Immature natural killer cell (primary cell): ENCODE measurements around the gene GHDC. TPM values are rescaled to one million over a fixed set of nuclear protein-coding genes. Genes with fewer than 3 reads are reported as not detected.
"Not testable (repeated sequence)": the region's sequence is repeated elsewhere in the genome, so short reads cannot be mapped to it uniquely, and the experiment has no call there.

ENCODE experiments used
- DNase-seq, 3 donors: peaks; one replicate each; pipeline ENCODE4 v3.0.0; 2022; ENCODE audit warnings: mixed read lengths in 1 of 3
- H3K27ac Mint-ChIP-seq, 6 donors: one replicate each; pipeline ENCODE4 v1.8.0; 2020; ENCODE audit warnings: mixed read lengths in 6 of 6, mild to moderate bottlenecking in 5 of 6, inconsistent platforms in 4 of 6, moderate library complexity in 3 of 6
- H3K27me3 Mint-ChIP-seq, 3 donors: one replicate each; pipeline ENCODE4 v1.8.0; 2020 to 2021; ENCODE audit warnings: low read depth in 3 of 3, mild to moderate bottlenecking in 3 of 3, mixed read lengths in 3 of 3, moderate library complexity in 3 of 3, inconsistent platforms in 1 of 3
- H3K36me3 Mint-ChIP-seq, 3 donors: one replicate each; pipeline ENCODE4 v1.8.0; 2020; ENCODE audit warnings: mixed read lengths in 3 of 3, inconsistent platforms in 2 of 3, mild to moderate bottlenecking in 2 of 3
- H3K4me1 Mint-ChIP-seq, 2 donors: one replicate each; pipeline ENCODE4 v1.8.0; 2020; ENCODE audit warnings: inconsistent platforms in 2 of 2, mild to moderate bottlenecking in 2 of 2, mixed read lengths in 2 of 2, moderate library complexity in 1 of 2
- H3K4me3 Mint-ChIP-seq, 5 donors: one replicate each; pipeline ENCODE4 v1.8.0; 2020; ENCODE audit warnings: mild to moderate bottlenecking in 5 of 5, mixed read lengths in 5 of 5, inconsistent platforms in 3 of 5, moderate library complexity in 3 of 5
- H3K9me3 Mint-ChIP-seq, 6 donors: one replicate each; pipeline ENCODE4 v1.8.0; 2020; ENCODE audit warnings: mild to moderate bottlenecking in 6 of 6, mixed read lengths in 6 of 6, inconsistent platforms in 4 of 6, moderate library complexity in 3 of 6
- polyA plus RNA-seq, 3 donors: library from polyadenylated mRNA; unstranded; fragments of 300-500 nt; fragmentation: Illumina TruSeq; gene quantifications; one replicate each; pipeline ENCODE4 v1.2.3, GENCODE V29; 2021

Gene GHDC
- polyA plus RNA-seq, 3 donors from 2014 or later, result 15.8 to 21.1 (median 19.9) TPM

DNA sequence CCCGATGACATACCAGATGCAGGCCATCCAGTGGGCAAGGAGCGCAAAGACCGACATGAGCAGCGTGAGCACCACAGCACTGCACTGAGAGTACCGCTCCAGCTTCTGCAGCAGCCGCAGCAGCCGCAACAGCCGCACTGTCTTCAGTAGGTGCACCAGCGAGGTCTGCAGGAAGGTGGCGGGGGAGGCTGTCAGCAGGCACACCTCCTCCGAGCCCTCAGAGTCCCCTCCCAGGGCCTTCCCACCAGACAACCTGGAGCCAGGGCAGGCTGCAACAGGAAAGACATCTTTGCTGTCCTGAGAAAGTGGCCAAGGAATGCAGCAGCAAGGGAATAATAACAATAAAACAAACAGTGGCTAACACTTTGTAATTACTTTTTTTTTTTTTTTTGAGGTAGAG lies 22.5 kb downstream of the GHDC start:
- no peak overlapping the region for H3K4me3 Mint-ChIP-seq
- peaks cover 0 to 7% (median 0%) of the 10 kb centered on the region in 3 donors for H3K36me3 Mint-ChIP-seq
- no peaks in the 10 kb centered on the region for H3K4me1 Mint-ChIP-seq
- DNase-seq, result no peak
- no peak overlapping the region for H3K27ac Mint-ChIP-seq
- H3K27me3 Mint-ChIP-seq, result peaks cover 0 to 8% (median 3%) of the 10 kb centered on the region in 3 donors
- no peaks in the 10 kb centered on the region for H3K9me3 Mint-ChIP-seq

DNA sequence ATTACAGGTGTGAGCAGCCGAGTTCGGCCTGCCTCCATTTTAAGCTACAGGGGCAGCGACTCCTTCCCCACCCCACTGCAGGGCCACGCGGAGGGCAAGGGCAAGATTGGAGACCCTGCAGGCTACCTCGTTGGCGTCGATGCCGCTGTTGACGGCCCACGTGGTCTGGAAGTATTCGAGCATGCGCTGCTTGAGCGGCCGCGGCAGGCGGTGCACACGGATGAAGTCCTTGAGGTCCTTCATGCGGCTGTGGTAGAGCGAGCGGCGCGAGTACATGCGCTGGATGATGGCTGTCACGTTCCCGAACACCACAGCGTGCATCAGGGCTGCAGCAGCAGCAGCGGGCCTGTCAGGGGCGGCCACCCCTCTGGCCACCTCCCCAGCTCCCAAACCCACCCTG lies 24.9 kb downstream of the GHDC start:
- Mint-ChIP-seq H3K4me1 (no peaks in the 10 kb centered on the region), H3K27me3 (peaks cover 0 to 1% (median 0%) of the 10 kb centered on the region in 3 donors), H3K27ac (no peak overlapping the region), H3K9me3 (no peaks in the 10 kb centered on the region), H3K36me3 (no peaks in the 10 kb centered on the region), H3K4me3 (no peak overlapping the region)
- no peak for DNase-seq

DNA sequence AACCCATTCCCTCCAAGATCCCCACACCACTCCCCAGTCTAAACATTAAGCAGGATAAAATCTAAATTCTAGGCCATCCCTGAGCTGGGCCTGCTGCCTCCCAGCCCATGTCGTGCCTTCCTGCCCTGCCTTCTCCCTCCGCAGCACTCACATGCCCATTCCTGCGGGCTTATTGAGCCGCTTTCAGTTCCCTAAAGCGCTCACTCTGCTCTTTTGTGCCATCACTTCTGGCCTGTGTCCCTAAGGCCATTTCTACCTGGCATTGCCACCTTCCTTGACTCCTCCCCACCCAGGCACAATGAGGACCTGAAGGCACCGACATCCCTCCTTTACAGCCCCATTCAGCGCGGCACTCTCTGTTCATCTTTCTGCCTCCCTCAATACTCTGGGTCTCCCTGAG lies 26.5 kb downstream of the GHDC start:
- Mint-ChIP-seq H3K9me3 (no peaks in the 10 kb centered on the region), H3K4me3 (no peak overlapping the region), H3K36me3 (no peaks in the 10 kb centered on the region), H3K27ac (no peak overlapping the region), H3K27me3 (peaks cover 0 to 1% (median 0%) of the 10 kb centered on the region in 3 donors), H3K4me1 (no peaks in the 10 kb centered on the region)
- DNase-seq, result no peak

DNA sequence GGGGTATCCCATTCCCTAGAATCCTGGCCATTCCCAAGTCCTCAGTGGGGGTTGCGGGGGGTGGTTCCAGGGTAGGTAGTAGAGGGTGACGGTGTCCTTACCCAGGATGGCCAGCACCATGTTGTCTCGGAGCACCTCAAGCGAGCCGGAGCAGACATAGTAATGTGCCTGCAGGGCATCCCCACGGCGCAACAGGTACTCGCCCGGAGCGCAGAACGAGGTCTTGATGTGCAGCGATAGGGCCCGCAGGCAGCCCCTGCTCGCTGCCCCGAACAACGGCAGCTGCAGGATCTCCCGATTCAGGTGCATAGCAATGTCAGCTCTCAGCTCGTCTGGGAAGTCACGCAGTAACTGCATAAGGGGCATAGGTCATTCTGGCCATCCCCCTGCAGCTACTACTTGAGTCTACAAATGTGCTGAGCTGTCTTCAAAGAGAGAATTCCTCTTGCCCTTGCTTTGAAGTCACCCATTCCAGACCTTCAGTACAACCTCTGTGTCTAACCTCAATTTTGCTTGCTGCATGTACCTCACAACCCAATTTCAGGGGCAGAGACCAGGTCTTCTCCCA lies 28.0 kb downstream of the GHDC start:
- no peaks in the 10 kb centered on the region for H3K36me3 Mint-ChIP-seq
- H3K4me3 Mint-ChIP-seq, result no peak overlapping the region
- no peaks in the 10 kb centered on the region for H3K27me3 Mint-ChIP-seq
- H3K9me3 Mint-ChIP-seq, result no peaks in the 10 kb centered on the region
- no peaks in the 10 kb centered on the region for H3K4me1 Mint-ChIP-seq
- DNase-seq, result no peak
- no peak overlapping the region for H3K27ac Mint-ChIP-seq

DNA sequence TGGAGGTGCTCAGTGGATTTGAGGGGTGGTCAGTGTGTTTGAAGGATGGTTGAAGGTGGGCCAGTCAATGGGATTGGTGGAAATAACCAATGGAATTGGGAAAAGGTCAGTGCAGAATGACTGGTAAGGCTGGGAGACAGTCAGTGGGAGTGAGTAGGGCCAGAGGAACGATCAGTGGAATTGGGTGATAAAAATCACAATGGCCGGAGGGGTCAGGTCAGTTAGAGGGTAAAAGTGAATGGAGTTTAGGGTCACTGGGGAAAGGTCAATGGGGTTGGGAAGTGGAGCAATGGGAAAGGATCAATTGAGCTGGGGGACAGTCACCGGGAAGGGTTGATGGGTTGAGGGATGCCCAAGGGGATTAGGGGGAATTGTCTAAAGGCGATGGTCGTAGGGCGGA lies 28.5 kb downstream of the GHDC start:
- Mint-ChIP-seq H3K9me3 (no peaks in the 10 kb centered on the region), H3K27ac (no peak overlapping the region), H3K27me3 (no peaks in the 10 kb centered on the region), H3K36me3 (no peaks in the 10 kb centered on the region), H3K4me1 (no peaks in the 10 kb centered on the region), H3K4me3 (no peak overlapping the region)
- DNase-seq, result no peak

DNA sequence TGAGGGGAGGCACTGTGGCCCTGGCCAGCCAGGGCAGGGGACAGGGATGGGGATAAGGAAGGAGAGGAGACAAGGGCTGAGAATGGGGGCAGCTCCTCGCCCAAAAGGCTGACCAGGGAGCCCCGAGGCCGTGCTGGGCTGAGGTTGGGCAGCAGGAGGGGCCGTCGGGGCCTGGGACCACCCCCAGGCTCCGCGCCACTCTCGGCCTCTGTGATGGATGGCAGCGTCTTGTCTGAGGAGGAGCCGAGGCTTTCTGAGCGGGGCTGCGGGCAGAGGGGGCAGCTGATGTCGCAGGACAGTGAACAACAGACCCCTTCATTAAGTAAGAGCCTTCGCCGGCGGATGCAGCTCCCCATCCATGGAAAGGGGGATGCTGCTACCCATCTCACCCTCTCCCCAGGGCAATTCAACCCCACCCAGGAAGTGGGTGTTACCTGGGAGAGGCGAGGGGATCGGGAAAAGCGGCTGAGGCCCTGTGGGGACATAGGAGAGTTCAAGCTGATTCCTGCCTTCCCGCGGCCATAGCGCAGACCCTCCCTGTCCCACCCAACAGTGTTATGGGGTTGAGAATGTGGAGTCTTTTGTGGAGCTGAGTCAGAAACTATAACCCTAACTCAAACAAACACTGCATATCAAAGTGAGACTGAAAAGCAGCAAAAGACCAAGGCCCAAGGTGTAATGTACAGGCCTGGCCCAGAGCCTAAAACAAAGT lies 30.4 kb downstream of the GHDC start:
- Mint-ChIP-seq H3K9me3 (no peaks in the 10 kb centered on the region), H3K4me3 (no peak overlapping the region), H3K4me1 (no peaks in the 10 kb centered on the region), H3K27me3 (no peaks in the 10 kb centered on the region), H3K27ac (no peak overlapping the region), H3K36me3 (no peaks in the 10 kb centered on the region)
- no peak for DNase-seq

DNA sequence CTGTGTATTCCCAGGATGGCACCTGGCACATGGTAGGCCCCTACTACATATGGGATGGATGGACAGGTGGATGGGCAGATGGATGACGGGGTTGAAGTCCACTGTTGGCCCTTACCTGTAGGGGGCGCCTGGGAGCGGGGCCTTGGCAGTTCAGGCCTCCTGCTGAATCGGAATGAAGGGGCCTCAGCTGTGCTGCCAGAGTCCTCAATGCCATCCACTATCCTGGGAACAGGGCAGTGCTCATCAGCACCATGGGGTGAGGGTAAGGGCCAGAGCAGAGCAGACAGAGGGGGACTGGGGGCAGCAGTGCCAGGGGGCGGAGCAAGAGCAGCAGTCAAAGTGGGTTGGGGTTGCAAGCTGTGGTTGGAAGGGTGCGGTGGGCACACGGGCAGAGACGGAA lies 31.2 kb downstream of the GHDC start:
- H3K36me3 Mint-ChIP-seq, result no peaks in the 10 kb centered on the region
- H3K27ac Mint-ChIP-seq, result no peak overlapping the region
- no peak for DNase-seq
- no peaks in the 10 kb centered on the region for H3K9me3 Mint-ChIP-seq
- no peaks in the 10 kb centered on the region for H3K4me1 Mint-ChIP-seq
- no peaks in the 10 kb centered on the region for H3K27me3 Mint-ChIP-seq
- no peak overlapping the region for H3K4me3 Mint-ChIP-seq

DNA sequence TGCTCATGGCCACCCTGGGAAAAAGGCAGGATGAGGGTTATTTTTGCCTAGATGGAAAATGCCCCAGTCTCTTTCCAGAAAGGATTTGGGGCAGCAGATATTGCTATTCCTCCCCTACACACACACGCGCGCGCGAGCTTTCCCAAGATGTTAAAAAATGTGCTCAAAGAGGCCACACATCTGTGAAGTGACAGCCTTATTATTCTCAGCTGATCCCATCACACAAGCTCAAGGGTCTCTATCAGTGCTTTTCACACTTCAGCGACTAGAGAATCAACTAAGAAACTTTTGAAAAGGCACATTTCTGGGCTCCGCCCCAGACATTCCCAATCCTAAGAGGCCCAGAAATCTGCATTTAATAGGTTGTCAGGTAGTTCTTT lies 33.8 kb downstream of the GHDC start:
- Mint-ChIP-seq H3K27me3 (peaks cover 0 to 5% (median 2%) of the 10 kb centered on the region in 3 donors), H3K4me3 (no peak overlapping the region), H3K27ac (no peak overlapping the region), H3K36me3 (no peaks in the 10 kb centered on the region), H3K9me3 (no peaks in the 10 kb centered on the region), H3K4me1 (peaks cover 6 to 7% of the 10 kb centered on the region in 2 donors)
- no peak for DNase-seq

DNA sequence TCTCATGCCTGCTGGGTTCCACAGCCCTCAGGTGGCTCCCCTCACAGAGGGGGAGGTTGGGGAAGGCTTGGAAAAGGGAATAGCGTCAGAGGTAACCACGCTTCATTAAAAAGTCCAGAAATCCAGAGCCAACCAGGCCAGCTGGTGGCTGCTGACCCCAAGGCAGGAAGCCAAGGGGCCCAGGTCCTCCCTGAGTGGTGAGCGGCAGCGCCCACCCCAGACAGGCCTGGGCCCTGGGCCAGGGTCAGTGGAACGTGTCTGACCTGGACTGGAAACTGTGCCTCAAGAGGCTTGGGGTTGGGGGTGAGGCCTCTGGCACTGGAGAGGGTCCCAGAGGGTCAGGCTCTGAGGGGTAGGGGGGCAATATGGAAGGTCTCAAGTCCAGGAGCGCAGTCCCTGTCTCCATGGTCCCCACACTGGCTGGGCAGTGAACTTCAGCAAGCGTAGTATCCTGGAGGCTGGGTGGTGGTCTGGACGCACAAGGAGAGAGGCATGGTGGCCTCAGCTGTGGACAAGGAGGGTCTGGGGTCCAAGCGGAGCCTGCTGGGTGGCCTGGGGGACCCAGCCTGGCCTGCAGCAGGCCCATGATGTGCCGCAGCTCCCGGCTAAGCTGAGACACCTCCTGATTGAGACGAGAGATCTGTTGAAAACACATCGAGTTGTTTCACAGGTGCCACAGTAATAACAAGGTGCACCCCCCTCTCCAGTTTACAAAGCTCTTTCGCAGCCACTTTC lies 34.3 kb downstream of the GHDC start:
- Mint-ChIP-seq H3K4me1 (peaks cover 9 to 11% of the 10 kb centered on the region in 2 donors), H3K9me3 (no peaks in the 10 kb centered on the region), H3K36me3 (no peaks in the 10 kb centered on the region), H3K4me3 (no peak overlapping the region), H3K27me3 (peaks cover 1 to 6% (median 2%) of the 10 kb centered on the region in 3 donors), H3K27ac (no peak overlapping the region)
- no peak for DNase-seq

DNA sequence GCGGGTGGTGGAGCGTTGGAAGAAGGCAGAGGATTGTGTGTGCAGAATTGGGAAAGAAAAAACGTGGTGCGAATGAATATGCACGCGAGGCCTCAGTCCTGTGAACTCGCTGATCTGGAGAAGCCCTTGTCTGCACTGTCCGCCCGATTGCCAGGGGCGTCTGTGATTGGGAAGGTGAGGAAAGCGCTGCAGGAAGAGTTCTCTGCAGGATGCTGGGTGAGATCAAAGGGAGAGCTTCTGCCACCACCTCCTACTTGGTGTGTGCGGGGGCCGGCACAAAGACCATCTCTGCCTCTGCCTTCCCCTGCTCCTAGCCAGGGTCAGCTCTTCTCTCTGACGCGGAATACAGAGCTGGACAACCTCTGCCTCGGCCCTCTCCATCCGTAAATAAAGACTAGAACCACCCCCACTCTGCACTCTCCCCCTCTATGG lies 38.7 kb downstream of the GHDC start:
- DNase-seq, result no peak
- no peaks in the 10 kb centered on the region for H3K36me3 Mint-ChIP-seq
- peak overlapping the region; percentile 81 to 97 (median 93) for H3K4me3 Mint-ChIP-seq
- H3K9me3 Mint-ChIP-seq, result no peaks in the 10 kb centered on the region
- H3K27me3 Mint-ChIP-seq, result peaks cover 2 to 7% (median 7%) of the 10 kb centered on the region in 3 donors
- H3K27ac Mint-ChIP-seq, result peak overlapping the region in 3 of 6 donors; percentile 8 to 45 (median 21)
- H3K4me1 Mint-ChIP-seq, result peaks cover 40 to 45% of the 10 kb centered on the region in 2 donors

DNA sequence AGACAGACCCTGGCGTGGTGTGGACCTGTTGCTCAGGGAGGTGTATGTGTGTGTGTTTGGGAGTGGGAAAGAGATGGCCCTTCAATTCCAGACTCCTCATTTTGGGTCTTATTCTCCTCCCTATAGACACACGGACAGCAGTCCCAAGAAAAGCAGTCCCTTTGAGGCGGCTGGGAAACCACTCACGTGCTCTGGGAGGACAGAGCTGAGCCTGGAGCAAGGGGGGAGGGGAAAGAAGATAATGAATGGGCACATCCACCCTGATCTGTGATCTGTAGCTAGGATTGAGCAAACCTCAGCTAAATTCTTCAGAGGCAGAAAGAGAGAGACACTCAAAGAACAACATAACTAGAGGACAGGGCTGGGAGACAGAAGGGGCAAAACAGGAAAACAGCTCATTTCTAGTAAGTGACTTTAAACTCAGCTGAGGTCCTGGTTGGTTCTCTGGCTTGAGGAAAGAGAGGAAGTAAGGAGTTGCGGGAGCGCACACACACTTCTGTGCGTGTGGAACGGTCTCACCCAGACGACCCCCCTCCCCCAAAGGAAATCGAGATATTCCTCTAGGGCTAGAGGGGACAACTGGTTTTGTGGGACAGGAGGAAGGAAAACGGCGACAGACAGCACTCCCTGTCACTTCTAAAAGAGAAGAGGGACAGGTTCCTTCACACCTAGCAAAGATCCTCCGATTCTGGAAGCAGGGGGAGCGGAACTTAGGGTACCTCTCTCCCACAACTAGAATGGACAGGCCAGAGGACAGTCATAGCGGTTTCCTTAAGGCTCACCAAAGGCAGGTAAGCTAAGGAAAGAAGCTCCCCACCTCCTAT lies 40.2 kb downstream of the GHDC start:
- Mint-ChIP-seq H3K4me3 (peak overlapping the region; percentile 81 to 97 (median 93)), H3K27me3 (peaks cover 2 to 7% (median 7%) of the 10 kb centered on the region in 3 donors), H3K27ac (peak overlapping the region; percentile 70 to 96 (median 92)), H3K36me3 (no peaks in the 10 kb centered on the region), H3K4me1 (peaks cover 40 to 45% of the 10 kb centered on the region in 2 donors), H3K9me3 (no peaks in the 10 kb centered on the region)
- DNase-seq, result peak in 1 of 3 donors; percentile 17

DNA sequence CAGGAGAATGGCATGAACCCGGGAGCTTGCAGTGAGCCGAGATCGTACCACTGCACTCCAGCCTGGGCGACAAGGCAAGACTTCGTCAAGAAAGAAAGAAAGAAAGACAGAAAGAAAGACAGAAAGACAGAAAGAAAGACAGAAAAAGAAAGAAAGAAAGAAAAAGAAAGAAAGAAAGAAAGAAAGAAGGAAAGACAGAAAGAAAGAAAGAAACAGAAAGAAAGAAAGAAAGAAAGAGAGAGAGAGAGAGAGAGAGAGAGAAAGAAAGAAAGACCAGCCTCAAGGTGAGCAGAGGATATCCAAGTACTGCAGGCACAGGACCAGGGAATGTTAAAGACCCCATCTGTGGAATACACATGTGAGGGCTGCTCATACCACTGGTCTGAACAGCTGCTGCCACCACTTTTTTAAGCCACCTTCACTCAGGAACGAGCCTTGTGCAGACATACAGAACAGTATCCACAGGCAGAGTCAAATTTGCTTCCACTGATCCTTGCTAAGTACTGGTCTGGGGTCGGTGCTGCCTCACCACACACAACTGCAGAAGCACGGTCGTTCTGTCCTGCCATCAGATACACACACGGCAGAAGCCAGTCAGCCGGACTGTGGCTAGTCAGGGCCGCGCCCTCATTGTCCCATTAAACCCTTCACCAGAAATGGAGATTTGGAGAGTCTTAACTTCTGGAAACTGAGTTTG lies 47.2 kb downstream of the GHDC start:
- peaks cover 0 to 2% (median 0%) of the 10 kb centered on the region in 3 donors for H3K27me3 Mint-ChIP-seq
- H3K4me3 Mint-ChIP-seq, result no peak overlapping the region
- DNase-seq, result no peak
- H3K4me1 Mint-ChIP-seq, result peaks cover 30 to 55% of the 10 kb centered on the region in 2 donors
- H3K27ac Mint-ChIP-seq, result peak overlapping the region in 2 of 6 donors; percentile 59 to 73
- H3K9me3 Mint-ChIP-seq, result no peaks in the 10 kb centered on the region
- H3K36me3 Mint-ChIP-seq, result peaks cover 0 to 11% (median 9%) of the 10 kb centered on the region in 3 donors

DNA sequence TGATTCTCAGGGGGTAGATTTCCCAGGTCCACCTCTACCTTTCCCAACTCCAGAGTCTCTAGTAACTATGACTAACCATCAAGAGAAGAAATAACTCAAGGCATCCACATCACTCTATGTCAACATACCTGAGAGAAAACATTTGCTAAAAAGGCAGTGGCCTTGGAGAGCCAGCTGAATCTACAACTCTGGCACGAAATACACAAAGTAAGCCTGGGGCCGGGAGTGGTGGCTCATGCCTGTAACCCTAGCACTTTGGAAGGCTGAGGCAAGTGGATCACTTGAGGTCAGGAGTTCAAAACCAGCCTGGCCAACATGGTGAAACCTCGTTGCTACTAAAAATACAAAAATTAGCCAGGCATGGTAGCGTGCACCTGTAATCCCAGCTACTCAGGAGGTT lies 51.2 kb downstream of the GHDC start:
- Mint-ChIP-seq H3K27ac (peak overlapping the region in 2 of 6 donors; percentile 18 to 25), H3K4me1 (peaks cover 35 to 59% of the 10 kb centered on the region in 2 donors)
- not testable (repeated sequence) for H3K36me3 Mint-ChIP-seq, H3K27me3 Mint-ChIP-seq, H3K9me3 Mint-ChIP-seq, DNase-seq, H3K4me3 Mint-ChIP-seq
